Panc1 (cell line): ENCODE measurements around the gene NUMB. TPM values are rescaled to one million over a fixed set of nuclear protein-coding genes. Genes with fewer than 3 reads are reported as not detected.

Source experiments
- ATAC-seq: fragments of 200-7000 bp; cut with Tn5 transposase; 2 replicates; pipeline ENCODE4 v1.9.1; 2020; ENCODE audit warnings: mild to moderate bottlenecking, moderate library complexity
- BruUV-seq: library from RNA; stranded (reverse); fragments of 400-500 nt; replicated peaks from 2 replicates; lab custom pipeline; 2021; lab: Mats Ljungman, UMichigan
- CTCF ChIA-PET: fragments of 300-600 bp; sonication (Branson Sonifier 250); formaldehyde crosslinking; loops from one replicate; lab custom pipeline; 2022; ENCODE audit warnings: antibody characterized with exemption; lab: Charles Lee
- POLR2A ChIA-PET: fragments of 300-600 bp; sonication (Branson Sonifier 250); formaldehyde crosslinking; loops from one replicate; lab custom pipeline; 2022; ENCODE audit warnings: antibody characterized with exemption; lab: Charles Lee
- DNase-seq: peaks from one replicate; pipeline ENCODE4 v3.0.0-alpha.2; 2010; ENCODE audit warnings: low read depth, low spot score
- H3K27ac ChIP-seq: 2 replicates; pipeline ENCODE4 v1.5.1; 2011; ENCODE audit warnings: mild to moderate bottlenecking, low read length, inconsistent platforms
- H3K27me3 ChIP-seq: fragments of 200-500 bp; sonication (Bioruptor generic); 2 replicates; pipeline ENCODE4 v1.6.0; 2014; ENCODE audit warnings: low read length, inconsistent platforms; ENCODE audit not compliant: control insufficient read depth, insufficient read depth
- H3K36me3 ChIP-seq: fragments of 200-500 bp; sonication (Bioruptor generic); 2 replicates; pipeline ENCODE4 v1.5.1; 2014; ENCODE audit warnings: inconsistent platforms, mild to moderate bottlenecking, low read length, moderate library complexity; ENCODE audit not compliant: control insufficient read depth, insufficient read depth
- H3K4me1 ChIP-seq: 2 replicates; pipeline ENCODE4 v1.5.1; 2011; ENCODE audit warnings: inconsistent platforms, mild to moderate bottlenecking, low read length, moderate library complexity; ENCODE audit not compliant: control insufficient read depth, insufficient read depth
- H3K4me3 ChIP-seq, 2 experiments: 2 replicates each; pipeline ENCODE4 v1.5.1; 2011 to 2012; ENCODE audit warnings: low read depth in 2 of 2, low read length in 2 of 2, mild to moderate bottlenecking in 2 of 2, inconsistent platforms in 1 of 2, moderate library complexity in 1 of 2
- H3K9me3 ChIP-seq: fragments of 200-500 bp; sonication (Bioruptor generic); 2 replicates; pipeline ENCODE4 v1.5.1; 2014; ENCODE audit warnings: low read depth, mild to moderate bottlenecking, inconsistent platforms, low read length, moderate library complexity; ENCODE audit not compliant: control insufficient read depth, insufficient read depth
- CTCF ChIP-seq: fragments of 450-650 bp; IDR thresholded peaks from 2 replicates; pipeline ENCODE4 v1.5.1; 2017; ENCODE audit warnings: mild to moderate bottlenecking
- POLR2AphosphoS5 ChIP-seq: IDR thresholded peaks from 2 replicates; pipeline ENCODE4 v1.6.1; 2012; ENCODE audit warnings: mild to moderate bottlenecking, low read depth, low read length, moderate library complexity
- REST ChIP-seq, 2 experiments: IDR thresholded peaks; 2 replicates each; pipeline ENCODE4 v1.6.1; 2011 to 2012; ENCODE audit warnings: low read depth in 2 of 2, control low read depth in 1 of 2, low read length in 1 of 2, mild to moderate bottlenecking in 1 of 2, moderate library complexity in 1 of 2; ENCODE audit not compliant: insufficient read depth in 1 of 2
- SIN3A ChIP-seq: IDR thresholded peaks from 2 replicates; pipeline ENCODE4 v1.6.1; 2012; ENCODE audit warnings: low read depth, mild to moderate bottlenecking, low read length, moderate library complexity, borderline replicate concordance; ENCODE audit not compliant: insufficient read depth
- TCF7L2 ChIP-seq: IDR thresholded peaks from 2 replicates; pipeline ENCODE4 v1.6.1; 2011; ENCODE audit warnings: mild to moderate bottlenecking, low read depth, low read length, inconsistent platforms
- in situ Hi-C: cut with HindIII; loops from 2 replicates; pipeline ENCODE4 v1.10.0; 2016; ENCODE audit warnings: low sequenced_read_pairs, low pct_unique_long_range_greater_than_20kb
- intact Hi-C: fragments of 100-400 bp; cut with micrococcal nuclease; formaldehyde crosslinking; loops from one replicate; pipeline ENCODE4 v1.10.0; 2022; ENCODE audit not compliant: unreplicated experiment
- total RNA-seq: library from RNA; stranded (reverse); gene quantifications from one replicate; pipeline ENCODE4 v1.2.1, GENCODE V29; 2021; ENCODE audit not compliant: unreplicated experiment

Gene NUMB
- total RNA-seq, 1 experiment from 2014 or later = 51.5 TPM

- in situ Hi-C loops (no loop called here), intact Hi-C loops (loop anchor here (10.0 kb wide), 1 partner anchor 98 kb away; no protein-coding TSS in a partner anchor)
- ChIA-PET POLR2A (no interaction called here), CTCF (interaction anchor here (0.9 kb wide), 1 partner anchor 40 kb away, joined by 4 read pairs; no protein-coding TSS in a partner anchor)
- ATAC-seq (no peak), DNase-seq (no peak)
- Histone ChIP-seq H3K36me3 (no peaks in the 10 kb centered on the region), H3K4me1 (no peaks in the 10 kb centered on the region), H3K27ac (no peak overlapping the region), H3K9me3 (no peaks in the 10 kb centered on the region), H3K4me3 (no peak overlapping the region), H3K27me3 (no peaks in the 10 kb centered on the region)
- BruUV-seq = no TSS peak
- no peak for TF ChIP-seq SIN3A
- TF ChIP-seq CTCF = no peak
- no peak for TF ChIP-seq POLR2AphosphoS5
- no peak for TF ChIP-seq TCF7L2
- no peak for TF ChIP-seq REST (IDR thresholded peaks at IDR 0.05; ENCODE audit: insufficient read depth in 1 of 2, low read depth in 2 of 2, low read length in 1 of 2)
Measured at GRCh38 chr14:73272393-73272792, 186.0 kb downstream of the NUMB start.

GRCh38 chr14:73269729-73270531, 188.4 kb downstream of the NUMB start:
- Histone ChIP-seq H3K27me3 (no peaks in the 10 kb centered on the region), H3K4me1 (no peaks in the 10 kb centered on the region), H3K9me3 (no peaks in the 10 kb centered on the region), H3K27ac (no peak overlapping the region), H3K36me3 (no peaks in the 10 kb centered on the region), H3K4me3 (no peak overlapping the region)
- ATAC-seq (no peak), DNase-seq (no peak)
- intact Hi-C loops = loop anchor here (10.0 kb wide), 1 partner anchor 95 kb away; no protein-coding TSS in a partner anchor
- no peak for TF ChIP-seq CTCF
- TF ChIP-seq SIN3A = no peak
- TF ChIP-seq POLR2AphosphoS5 = no peak
- no peak for TF ChIP-seq REST (IDR thresholded peaks at IDR 0.05; ENCODE audit: insufficient read depth in 1 of 2, low read depth in 2 of 2, low read length in 1 of 2)
- TF ChIP-seq TCF7L2 = no peak
- POLR2A ChIA-PET = interaction anchor here (0.6 kb wide), 1 partner anchor 188 kb away, joined by 10 read pairs; the partner anchor contains the start of gene NUMB
- CTCF ChIA-PET = no interaction called here
- in situ Hi-C loops = no loop called here
- BruUV-seq = no TSS peak
